H1 (cell line): ENCODE data around the gene RNFT2. TPM values are rescaled to one million over a fixed set of nuclear protein-coding genes. Genes with fewer than 3 reads are reported as not detected.

Experiments
- CHD7 ChIP-seq: fragments of 300-600 bp; sonication (generic); IDR thresholded peaks from 2 replicates; pipeline ENCODE4 v1.7.1; 2012; ENCODE audit warnings: low read length, moderate library complexity, mild to moderate bottlenecking, inconsistent platforms; ENCODE audit not compliant: insufficient replicate concordance
- TBP ChIP-seq: IDR thresholded peaks from 2 replicates; pipeline ENCODE4 v1.6.1; 2011; ENCODE audit warnings: low read depth, low read length, improper control_type of control experiment
- YY1 ChIP-seq: IDR thresholded peaks from 2 replicates; pipeline ENCODE4 v1.6.1; 2011; ENCODE audit warnings: low read depth, mild to moderate bottlenecking, low read length
- polyA plus RNA-seq, 7 experiments: library from polyadenylated mRNA; depleted of rRNA in 3 of 7; stranded (reverse) in 5 of 7; unstranded in 2 of 7; fragments of >200 nt in 5 of 7; fragments of 200-250 nt in 2 of 7; gene quantifications; 1 replicate in 5 of 7; 2 replicates in 1 of 7; 4 replicates in 1 of 7; pipeline versions ENCODE4 v1.2.1 to v1.2.3, GENCODE V29; 2011 to 2013; ENCODE audit warnings: missing spikeins in 2 of 7, mixed read lengths in 2 of 7
- total RNA-seq: library from RNA; stranded (reverse); fragmentation: NEBNext Ultra II Directional; extraction: Animal tissue kit (Norgen Biotek cat#: 25700); gene quantifications from 2 replicates; pipeline ENCODE4 v1.2.1, GENCODE V29; 2021

The RNFT2 gene
- total and polyA plus RNA-seq, 2 of the 8 experiments (the other 6 are each of a cell fraction or from before 2014, with no cell fraction given): 14.2 to 33.1 TPM

GRCh38 chr12:116818341-116818856, 80.3 kb downstream of the RNFT2 start (continued):
- no peak for TF ChIP-seq TBP
- no peak for TF ChIP-seq CHD7
- TF ChIP-seq YY1: no peak
- TF ChIP-seq, all 59 proteins: peak for 0
